Forelimb muscle (tissue), 1 donor: ENCODE data around the gene DQX1. TPM values are rescaled to one million over a fixed set of nuclear protein-coding genes. Genes with fewer than 3 reads are reported as not detected.
"Not testable (repeated sequence)": the region's sequence is repeated elsewhere in the genome, so short reads cannot be mapped to it uniquely, and the experiment has no call there.

Source experiments
- DNase-seq: peaks from one replicate; pipeline ENCODE4 v3.0.0-alpha.2; 2013; ENCODE audit warnings: low read depth
- polyA plus RNA-seq: library from polyadenylated mRNA; unstranded; fragments of 120-200 nt; gene quantifications from one replicate; pipeline ENCODE4 v1.2.1, GENCODE V29; 2013; ENCODE audit not compliant: insufficient read length

DQX1 gene
- polyA plus RNA-seq, 1 donor: 0.14 TPM

DNA sequence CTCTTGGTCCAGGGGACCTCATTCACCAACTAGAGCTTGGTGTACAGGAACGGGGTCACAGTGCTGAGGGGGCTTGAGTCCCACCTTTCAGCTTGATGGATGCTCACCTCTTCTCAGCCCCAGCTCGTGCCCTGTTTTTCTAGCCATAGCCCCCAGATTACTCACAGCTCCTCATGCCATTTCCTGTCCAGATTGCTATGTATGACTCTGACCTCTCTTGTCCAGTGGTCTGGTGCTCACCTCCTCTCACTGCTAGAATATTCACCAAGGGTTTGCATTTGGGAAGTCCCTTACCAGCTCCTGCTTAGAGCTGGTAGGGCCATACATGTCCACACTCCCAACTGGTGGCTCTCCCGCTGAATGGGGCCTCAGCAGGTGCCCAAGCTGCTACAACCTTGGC is 32.5 kb downstream of the DQX1 start:
- no peak for DNase-seq

DNA sequence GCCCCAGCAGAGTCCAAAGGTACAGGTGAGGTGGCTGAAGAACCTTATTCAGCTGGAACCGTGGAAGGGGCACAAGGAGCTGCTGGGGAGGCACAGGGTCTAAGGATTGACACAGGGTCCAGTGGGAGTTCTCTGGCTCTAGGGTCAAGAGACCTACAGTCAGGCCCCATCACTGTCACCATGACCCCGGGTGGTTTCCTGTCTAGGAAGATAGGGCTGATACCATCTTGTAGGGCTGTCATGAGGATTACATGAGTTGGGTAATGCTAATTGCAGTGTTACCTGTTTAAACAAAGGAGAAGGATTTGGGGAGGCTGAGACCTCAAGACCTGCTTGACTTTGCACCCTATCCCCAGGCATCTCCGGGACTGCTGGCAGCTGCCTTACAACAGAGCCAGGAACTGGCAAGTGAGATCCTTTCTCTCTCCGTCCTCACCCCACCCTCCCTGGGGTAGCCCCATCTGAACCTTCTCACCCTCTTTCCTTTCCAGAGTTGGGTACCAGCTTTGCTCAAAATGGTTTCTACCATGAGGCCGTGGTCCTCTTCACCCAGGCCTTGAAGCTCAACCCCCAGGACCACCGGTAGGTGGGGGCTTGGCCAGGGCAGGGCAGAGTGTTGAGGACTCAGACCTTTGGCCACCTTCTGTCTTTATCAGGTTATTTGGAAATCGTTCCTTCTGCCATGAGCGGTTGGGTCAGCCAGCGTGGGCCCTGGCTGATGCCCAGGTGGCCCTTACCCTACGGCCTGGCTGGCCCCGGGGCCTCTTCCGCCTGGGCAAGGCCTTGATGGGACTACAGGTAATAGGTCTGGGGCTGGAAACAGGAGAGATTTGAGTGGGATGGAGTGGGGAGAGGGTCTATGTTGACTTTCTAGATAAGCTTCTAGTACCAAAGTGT is 34.1 kb downstream of the DQX1 start:
- DNase-seq: no peak

DNA sequence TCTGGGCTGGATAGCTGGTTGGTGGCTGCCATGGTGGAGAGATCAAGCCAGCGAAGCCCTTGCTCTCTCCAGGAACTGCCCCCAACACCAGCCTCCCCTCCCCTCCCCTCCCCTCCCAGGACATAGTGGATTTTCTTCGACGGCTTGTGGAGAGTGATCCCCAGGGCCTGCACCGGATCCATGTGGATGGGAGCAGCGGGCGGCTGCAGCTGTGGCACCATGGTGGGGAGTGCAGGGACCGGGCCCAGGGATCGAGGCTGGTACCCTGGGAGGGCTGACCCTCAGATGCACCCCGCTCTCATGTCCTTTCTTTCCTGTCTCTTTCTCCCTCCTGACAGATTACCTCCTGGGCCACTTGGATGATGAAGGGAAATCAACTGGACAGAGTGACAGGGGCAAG is 36.1 kb downstream of the DQX1 start:
- no peak for DNase-seq

DNA sequence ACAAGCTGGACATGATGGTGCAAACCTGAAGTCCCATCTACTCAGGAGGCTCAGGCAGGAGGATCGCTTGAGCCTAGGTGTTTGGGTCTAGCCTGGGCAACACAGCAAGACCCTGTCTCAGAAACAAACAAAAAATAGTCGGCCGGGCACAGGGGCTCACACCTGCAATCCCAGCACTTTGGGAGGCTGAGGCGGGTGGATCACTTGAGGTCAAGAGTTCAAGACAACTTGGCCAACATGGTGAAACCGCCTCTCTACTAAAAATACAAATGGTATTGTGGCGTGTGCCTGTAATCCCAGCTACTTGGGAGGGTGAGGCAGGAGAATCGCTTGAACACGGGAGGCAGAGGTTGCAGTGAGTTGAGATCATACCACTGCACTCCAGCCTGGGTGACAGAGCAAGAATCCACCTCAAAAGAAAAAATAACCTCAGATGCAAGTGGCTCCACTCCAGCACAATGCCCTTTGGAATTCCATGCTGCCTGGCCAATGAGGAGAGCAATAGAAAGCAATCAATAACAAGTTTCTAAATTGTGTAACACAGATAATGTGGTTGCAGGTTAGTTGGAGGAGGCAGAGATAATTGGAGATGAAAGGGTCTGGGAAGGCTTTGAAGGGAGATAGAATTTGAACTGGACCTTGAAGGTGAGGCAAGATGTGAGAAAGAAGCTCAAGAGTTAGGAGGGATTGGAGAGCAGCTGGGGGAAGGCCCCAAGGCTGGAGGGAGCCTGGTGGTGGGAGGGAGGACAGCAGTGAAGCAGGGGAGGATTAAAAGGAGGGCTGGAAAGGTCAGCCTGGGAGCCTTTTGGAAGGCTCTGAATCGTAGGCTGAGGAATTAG is 37.2 kb downstream of the DQX1 start:
- no peak for DNase-seq

DNA sequence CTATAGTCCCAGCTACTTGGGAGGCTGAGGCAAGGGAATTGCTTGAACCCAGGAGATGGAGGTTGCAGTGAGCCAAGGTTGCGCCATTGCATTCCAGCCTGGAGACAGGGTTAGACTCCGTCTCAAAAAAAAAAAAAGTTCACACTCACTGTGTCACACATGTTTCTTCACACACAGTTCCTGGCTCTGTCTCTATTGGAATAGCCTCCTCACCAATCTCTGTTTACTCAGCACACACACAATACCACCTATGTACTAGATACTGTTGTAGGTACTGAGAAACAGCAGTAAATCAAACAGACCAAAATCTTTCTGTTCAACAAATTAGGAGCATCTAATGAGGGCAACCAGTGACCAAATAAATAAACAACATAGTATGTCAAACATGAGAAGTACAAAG is 39.9 kb downstream of the DQX1 start:
- no peak for DNase-seq

DNA sequence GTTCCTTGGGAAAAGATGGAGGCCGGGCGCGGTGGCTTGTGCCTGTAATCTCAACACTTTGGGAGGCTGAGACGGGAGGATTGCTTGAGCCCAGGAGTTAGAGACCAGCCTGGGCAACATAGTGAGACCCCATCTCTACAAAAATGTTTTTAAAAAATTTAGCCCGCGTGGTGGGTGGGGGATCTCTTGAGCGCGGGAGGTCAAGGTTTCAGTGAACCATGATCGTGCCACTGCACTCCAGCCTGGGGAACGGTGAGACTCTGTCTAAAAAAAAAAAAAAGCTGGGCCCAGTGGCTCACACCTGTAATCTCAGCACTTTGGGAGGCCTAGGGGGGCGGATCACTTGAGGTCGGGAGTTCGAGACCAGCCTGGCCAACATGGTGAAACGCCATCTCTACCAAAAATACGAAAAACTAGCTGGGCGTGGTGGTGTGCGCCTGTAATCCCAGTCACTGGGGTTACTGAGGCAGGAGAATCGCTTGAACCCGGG is 42.3 kb downstream of the DQX1 start:
- not testable (repeated sequence) for DNase-seq

DNA sequence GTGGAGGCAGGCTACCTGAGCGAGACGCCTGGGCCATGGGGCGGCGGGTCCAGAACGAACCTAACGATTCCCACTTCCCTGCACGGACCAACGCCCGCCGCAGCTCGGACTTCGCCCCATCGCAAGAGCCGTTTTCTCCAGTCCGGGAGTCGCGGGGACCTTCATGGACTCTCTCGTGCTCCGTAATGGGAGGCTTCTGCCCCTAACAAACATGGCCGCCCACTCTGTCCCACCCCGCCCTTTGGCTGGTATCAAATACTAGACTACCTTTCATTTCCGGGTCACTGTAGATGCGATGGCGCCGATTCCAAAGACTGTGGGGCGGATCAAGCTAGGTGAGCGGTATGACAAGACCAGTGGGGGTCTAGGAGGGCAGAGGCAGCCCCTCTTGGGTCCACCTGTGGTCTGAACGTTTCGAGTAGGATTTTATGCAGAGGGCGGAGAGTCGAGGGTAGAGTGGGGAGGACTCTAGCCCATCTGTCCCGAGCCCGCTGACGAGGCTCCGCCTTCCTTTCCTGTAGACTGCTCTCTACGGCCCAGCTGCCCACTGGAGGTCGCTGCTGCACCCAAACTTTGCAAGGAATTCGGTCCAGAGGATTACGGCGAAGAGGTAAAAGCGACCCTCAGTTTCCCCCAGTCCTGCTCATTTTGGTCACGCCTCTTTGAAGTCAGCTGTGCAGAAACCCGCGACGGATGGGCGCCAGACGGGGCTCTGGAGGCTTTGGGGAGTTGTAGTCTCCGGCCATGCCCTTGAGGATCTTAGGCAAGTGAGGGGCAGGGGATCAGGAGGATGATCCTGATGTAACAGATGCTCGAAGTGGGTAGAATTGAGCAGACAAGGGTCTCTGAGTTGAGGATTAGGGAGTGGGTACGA is 43.0 kb downstream of the DQX1 start, which contains the start of the genes CCDC142 and TTC31:
CCDC142 (minus strand) TSS at position 198 of the 874 bp plus-strand sequence; CDS start at position 37, 161 bp downstream.
TTC31 (plus strand) TSS at position 281 of the 874 bp plus-strand sequence; CDS start at position 296, 15 bp downstream.
- DNase-seq: peak; percentile 93

DNA sequence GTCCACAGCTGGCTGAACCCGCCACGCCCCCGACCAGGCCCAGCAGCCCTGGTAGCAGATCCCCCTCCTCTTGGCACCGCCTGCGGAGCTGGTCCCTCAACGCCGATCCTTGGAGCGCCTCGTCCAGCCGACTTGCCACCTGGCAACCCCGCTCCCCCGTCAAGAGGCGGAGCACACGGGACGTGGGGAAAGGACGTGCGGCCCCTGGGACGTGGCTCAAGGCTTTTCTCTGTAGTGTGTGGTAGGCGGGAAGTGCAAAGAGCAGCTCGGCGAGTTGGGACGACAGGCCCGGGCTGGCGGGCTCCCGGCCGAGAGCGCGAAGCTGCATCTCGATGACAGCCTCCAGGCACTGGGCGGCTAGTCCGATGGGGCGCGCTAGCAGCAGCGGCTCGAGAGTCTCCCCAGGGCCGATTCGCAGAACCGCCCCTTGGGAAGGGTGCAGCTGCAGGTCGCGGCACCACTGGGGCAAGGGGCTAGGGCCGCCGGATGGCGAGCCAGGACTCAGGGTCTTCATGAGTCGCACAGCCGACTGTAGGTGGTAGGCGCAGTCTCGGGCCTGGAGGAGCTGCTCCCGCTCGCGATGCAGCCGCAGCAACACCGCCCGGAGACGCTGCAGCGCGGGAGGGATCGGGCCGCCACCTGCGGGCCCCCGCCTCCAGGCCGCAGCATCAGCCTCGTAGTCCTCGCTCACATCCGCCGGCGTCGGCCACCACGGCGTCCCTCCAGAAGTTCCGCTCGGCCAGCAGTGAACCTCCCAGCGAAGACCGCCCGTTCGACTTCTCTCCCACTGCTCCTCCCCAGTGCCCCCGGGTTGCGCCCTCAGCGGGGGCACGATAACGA is 43.9 kb downstream of the DQX1 start:
- no peak for DNase-seq

DNA sequence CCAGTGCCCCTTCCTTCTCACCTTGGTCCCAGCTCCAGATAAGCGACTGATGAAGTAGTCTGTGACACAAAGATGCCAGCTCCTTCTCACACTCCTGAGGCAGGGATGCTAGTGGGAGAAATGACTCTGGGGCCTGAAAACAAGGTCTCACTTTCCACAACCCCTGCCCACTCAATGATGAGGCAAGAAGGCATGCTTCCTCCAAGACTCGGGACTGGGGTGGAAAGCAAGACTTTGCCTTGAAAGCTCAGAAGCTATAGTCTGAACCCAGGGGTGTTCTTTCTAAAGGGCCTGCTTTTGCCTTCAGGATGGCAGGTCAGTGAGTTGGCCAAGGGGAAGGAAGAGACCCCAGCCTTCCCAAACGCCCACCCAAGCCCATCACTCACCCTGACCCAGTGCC is 44.6 kb downstream of the DQX1 start:
- no peak for DNase-seq

DNA sequence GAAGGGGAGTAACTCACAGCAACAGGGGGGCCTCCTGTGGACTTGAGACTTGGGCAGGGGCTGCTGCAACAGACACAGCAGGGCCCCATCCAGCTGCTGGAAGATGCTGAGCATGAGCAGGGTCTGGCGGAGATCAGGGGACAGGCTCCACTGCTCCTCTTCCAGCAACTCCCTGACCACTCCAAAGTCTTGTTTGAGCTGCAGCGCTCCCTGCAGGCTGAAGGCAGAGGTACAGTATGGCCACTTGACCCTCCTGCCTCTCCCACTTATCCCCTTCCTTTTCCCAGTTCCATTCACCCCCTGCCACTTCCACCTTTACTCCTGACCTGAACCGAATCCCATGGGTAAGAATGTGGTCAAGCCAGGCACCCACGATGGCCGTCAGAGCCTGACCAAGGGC is 51.1 kb downstream of the DQX1 start:
- no peak for DNase-seq

DNA sequence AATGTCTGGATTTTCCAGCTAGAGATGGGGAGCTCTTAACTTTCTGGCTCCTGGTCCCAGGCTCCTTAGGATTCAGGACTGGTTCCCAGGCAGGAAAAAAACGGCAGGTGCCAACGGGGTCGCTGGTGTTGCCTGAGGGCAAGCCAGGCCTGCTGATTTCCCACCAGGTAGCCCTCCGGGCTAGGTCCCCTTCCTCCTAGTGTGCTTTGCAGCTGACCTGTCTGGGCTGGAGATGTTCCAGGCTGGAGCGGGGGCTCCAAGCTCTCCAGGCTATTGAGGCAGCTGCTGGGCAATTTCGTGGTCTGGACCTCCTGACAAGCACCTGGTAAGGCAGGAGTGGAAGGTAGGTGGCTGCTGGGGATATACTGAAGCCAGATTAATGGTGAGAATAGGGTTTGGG is 51.5 kb downstream of the DQX1 start:
- no peak for DNase-seq

DNA sequence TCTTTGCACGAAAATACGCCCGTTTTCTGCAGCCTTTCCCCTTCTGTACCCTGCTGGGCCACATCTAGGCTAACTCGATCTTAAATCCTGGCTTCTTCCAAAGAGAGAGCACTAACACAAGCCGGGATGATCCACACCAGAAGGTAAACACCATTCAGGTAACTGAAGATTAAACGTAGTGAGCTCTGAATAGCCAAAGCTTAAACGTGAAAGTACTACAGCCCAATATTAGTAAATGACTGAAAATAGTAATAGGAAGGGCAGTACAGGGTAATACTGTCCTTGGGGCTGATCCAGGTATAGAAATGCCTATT is 53.1 kb downstream of the DQX1 start:
- no peak for DNase-seq

DNA sequence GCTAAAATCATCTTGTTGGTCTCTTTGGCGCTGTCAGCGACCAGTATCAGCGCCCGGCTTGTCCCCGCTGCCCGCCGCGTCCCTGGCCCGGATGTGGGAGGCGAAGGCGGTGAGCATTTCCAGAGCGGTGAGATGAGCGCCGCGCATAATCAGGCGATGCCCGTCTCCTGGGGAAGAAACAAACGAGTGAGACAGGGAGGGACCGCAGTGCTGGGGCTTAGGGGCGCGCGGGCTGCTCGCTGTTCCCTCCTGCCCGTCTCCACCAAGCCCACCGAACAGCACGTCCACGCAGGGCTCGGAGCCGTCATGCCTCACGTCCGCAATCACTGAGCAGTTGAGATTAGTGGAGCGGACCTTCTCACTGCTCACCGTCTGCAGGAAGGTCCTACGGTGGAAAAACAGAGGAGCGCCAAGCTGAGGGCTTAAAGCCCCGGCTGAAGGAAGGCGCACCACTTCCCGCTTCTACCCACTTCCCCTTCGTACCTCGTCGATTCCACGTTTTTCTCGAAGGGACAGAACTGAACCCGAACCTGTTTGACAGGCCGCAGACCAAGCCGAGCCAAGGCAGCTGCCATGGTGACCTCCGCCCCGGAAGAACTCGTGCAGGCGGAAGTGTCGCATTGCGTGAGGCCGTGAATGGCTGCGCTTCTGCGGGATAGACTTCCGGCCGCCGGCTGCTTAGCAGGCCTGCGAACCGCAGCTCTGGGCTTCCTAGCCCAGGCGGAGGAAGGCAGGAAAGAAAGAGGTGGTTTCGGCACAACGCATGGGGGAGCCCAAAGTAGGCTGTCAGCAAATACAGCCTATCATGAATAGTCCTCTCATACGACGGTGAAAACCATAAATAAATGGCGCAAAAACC is 53.7 kb downstream of the DQX1 start, which contains the start of gene MRPL53:
MRPL53 (minus strand) TSS at position 595 of the 859 bp plus-strand sequence; CDS start at position 575, 20 bp downstream.
- DNase-seq: peak; percentile 83

DNA sequence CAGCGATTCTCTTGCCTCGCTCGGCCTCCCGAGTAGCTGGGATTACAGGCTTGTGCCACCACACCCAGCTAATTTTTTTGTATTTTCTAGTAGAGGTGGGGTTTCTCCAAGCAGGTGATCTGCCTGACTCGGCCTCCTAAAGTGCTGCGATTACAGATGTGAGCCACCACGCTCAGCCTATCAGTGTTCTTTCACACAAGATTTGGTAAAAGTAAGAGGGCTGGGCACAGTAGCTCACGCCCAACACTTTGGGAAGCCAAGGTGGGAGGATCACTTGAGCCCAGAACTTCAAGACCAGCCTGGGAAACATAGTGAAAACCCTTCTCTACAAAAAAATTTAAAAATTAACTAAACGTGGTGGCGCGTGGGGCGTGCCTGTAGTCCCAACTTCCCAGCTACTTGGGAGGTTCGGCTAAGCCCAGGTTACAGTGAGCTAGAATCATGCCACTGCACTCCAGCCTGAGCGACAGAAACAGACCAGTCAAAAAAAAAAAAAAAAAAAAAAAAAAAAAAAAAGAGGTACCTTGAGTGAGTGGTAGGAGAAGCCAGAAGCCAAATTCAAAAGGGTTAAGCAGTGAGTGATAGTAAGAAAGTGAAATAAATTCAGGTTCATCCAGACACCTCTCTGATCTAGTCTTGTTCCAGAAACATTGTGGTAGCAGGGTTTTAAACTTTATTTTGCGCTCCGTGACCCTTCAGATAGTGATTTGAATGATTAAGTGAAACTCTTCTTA is 54.5 kb downstream of the DQX1 start:
- no peak for DNase-seq

DNA sequence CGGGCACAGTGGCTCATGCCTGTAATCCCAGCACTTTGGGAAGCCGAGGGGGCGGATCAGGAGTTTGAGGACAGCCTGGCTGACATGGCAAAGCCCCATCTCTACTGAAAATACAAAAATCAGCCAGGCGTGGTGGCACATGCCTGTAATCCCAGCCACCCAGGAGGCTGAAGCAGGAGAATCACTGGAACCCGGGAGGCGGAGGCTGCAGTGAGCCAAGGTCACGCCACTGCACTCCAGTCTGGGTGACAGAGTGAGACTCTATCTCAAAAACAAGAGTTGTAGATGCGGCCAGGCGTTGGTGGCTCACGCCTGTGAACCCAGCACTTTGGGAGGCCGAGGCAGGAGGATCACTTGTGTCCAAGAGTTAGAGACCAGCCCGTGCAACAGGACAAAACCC is 55.3 kb downstream of the DQX1 start:
- DNase-seq: not testable (repeated sequence)
